IMR-90 (cell line): ENCODE results near the gene FLT1. TPM values are rescaled to one million over a fixed set of nuclear protein-coding genes. Genes with fewer than 3 reads are reported as not detected.
A peak's percentile ranks its signal among the peaks of the same experiment; 100 is the strongest.

Experiments
- ATAC-seq: fragments of 200-7000 bp; cut with Tn5 transposase; 2 replicates; pipeline ENCODE4 v1.9.1; 2020; ENCODE audit warnings: low read depth, mild to moderate bottlenecking, moderate library complexity
- BruUV-seq: library from RNA; stranded (reverse); fragments of 400-500 nt; replicated peaks from 2 replicates; lab custom pipeline; 2021; lab: Mats Ljungman, UMichigan
- CTCF ChIA-PET: fragments of 300-600 bp; formaldehyde crosslinking; extraction: SDS; loops from one replicate; lab custom pipeline; 2021; ENCODE audit warnings: antibody characterized with exemption; lab: Yijun Ruan, JAX
- POLR2A ChIA-PET: fragments of 300-600 bp; sonication (Branson Sonifier 250); formaldehyde crosslinking; loops from one replicate; lab custom pipeline; 2022; ENCODE audit warnings: antibody characterized with exemption; ENCODE audit not compliant: unreplicated experiment; lab: Charles Lee
- DNase-seq: peaks from one replicate; pipeline ENCODE4 v3.0.0; 2013
- H2AFZ ChIP-seq: replicated peaks from 2 replicates; pipeline ENCODE3; 2013; ENCODE audit warnings: low read length, mild to moderate bottlenecking; ENCODE audit not compliant: poor library complexity
- H2AK5ac ChIP-seq: 2 replicates; pipeline ENCODE4 v1.6.1; 2013; ENCODE audit warnings: low read depth, low read length, inconsistent platforms
- H2AK9ac ChIP-seq: replicated peaks from 2 replicates; pipeline ENCODE3; 2013; ENCODE audit warnings: mild to moderate bottlenecking, low read depth, low read length, moderate library complexity; ENCODE audit not compliant: poor library complexity
- H2BK120ac ChIP-seq: 2 replicates; pipeline ENCODE4 v1.6.1; 2013; ENCODE audit warnings: low read depth, low read length, inconsistent platforms
- H2BK15ac ChIP-seq: 3 replicates; pipeline ENCODE4 v1.6.1; 2013; ENCODE audit warnings: low read depth, low read length, inconsistent platforms
- H2BK20ac ChIP-seq: 2 replicates; pipeline ENCODE4 v1.6.1; 2013; ENCODE audit warnings: low read depth, mild to moderate bottlenecking, inconsistent platforms, low read length, moderate library complexity
- H2BK5ac ChIP-seq: 2 replicates; pipeline ENCODE4 v1.6.1; 2013; ENCODE audit warnings: mild to moderate bottlenecking, low read depth, low read length, inconsistent platforms; ENCODE audit not compliant: poor library complexity, severe bottlenecking
- H3K14ac ChIP-seq: replicated peaks from 2 replicates; pipeline ENCODE4 v1.6.1; 2013; ENCODE audit warnings: low read depth, low read length, inconsistent platforms
- H3K18ac ChIP-seq: 2 replicates; pipeline ENCODE4 v1.6.1; 2013; ENCODE audit warnings: low read depth, low read length, control low read depth
- H3K23ac ChIP-seq: 2 replicates; pipeline ENCODE4 v1.6.1; 2013; ENCODE audit warnings: low read depth, low read length, inconsistent platforms
- H3K27ac ChIP-seq: 2 replicates; pipeline ENCODE4 v1.5.1; 2013; ENCODE audit warnings: mild to moderate bottlenecking, control low read depth, low read length; ENCODE audit not compliant: insufficient read depth
- H3K27me3 ChIP-seq: 2 replicates; pipeline ENCODE4 v1.6.1; 2013; ENCODE audit warnings: low read length; ENCODE audit not compliant: control insufficient read depth, insufficient read depth
- H3K36me3 ChIP-seq: 2 replicates; pipeline ENCODE4 v1.6.1; 2013; ENCODE audit warnings: low read length, mixed read lengths; ENCODE audit not compliant: control insufficient read depth, insufficient read depth
- H3K4ac ChIP-seq: 2 replicates; pipeline ENCODE4 v1.6.1; 2013; ENCODE audit warnings: low read depth, low read length, inconsistent platforms
- H3K4me1 ChIP-seq: 2 replicates; pipeline ENCODE4 v1.6.1; 2013; ENCODE audit warnings: low read length, mixed read lengths; ENCODE audit not compliant: control insufficient read depth, insufficient read depth
- H3K4me2 ChIP-seq: 2 replicates; pipeline ENCODE4 v1.6.1; 2013; ENCODE audit warnings: low read depth, mild to moderate bottlenecking, control low read depth, low read length, moderate library complexity
- H3K4me3 ChIP-seq: 2 replicates; pipeline ENCODE4 v1.5.1; 2013; ENCODE audit warnings: low read depth, mild to moderate bottlenecking, control low read depth, low read length, moderate library complexity; ENCODE audit not compliant: insufficient read depth
- H3K56ac ChIP-seq: 2 replicates; pipeline ENCODE4 v1.6.1; 2013; ENCODE audit warnings: low read length, inconsistent platforms; ENCODE audit not compliant: insufficient read depth; ENCODE audit errors: extremely low read depth
- H3K79me1 ChIP-seq, 2 experiments: 2 replicates each; pipeline ENCODE4 v1.6.1; 2013; ENCODE audit warnings: low read length in 2 of 2, inconsistent platforms in 1 of 2, low read depth in 1 of 2
- H3K9ac ChIP-seq: 2 replicates; pipeline ENCODE4 v1.6.1; 2013; ENCODE audit warnings: low read depth, low read length, control low read depth
- H3K9me1 ChIP-seq: 2 replicates; pipeline ENCODE4 v1.6.1; 2013; ENCODE audit warnings: low read length, inconsistent platforms; ENCODE audit not compliant: insufficient read depth
- H3K9me3 ChIP-seq: 2 replicates; pipeline ENCODE4 v1.6.1; 2013; ENCODE audit warnings: low read length; ENCODE audit not compliant: control insufficient read depth, insufficient read depth
- H4K20me1 ChIP-seq: 2 replicates; pipeline ENCODE4 v1.6.1; 2013; ENCODE audit warnings: low read length, inconsistent platforms; ENCODE audit not compliant: insufficient read depth
- H4K5ac ChIP-seq: 2 replicates; pipeline ENCODE4 v1.6.1; 2013; ENCODE audit warnings: mild to moderate bottlenecking, low read depth, low read length, control low read depth
- H4K8ac ChIP-seq, 2 experiments: 2 replicates each; pipeline ENCODE4 v1.6.1; 2013; ENCODE audit warnings: low read depth in 2 of 2, low read length in 2 of 2, control low read depth in 1 of 2, inconsistent platforms in 1 of 2
- H4K91ac ChIP-seq: 2 replicates; pipeline ENCODE4 v1.6.1; 2013; ENCODE audit warnings: low read depth, low read length, inconsistent platforms; ENCODE audit not compliant: insufficient read depth
- BHLHE40 ChIP-seq: fragments of 150-350 bp; IDR thresholded peaks from 2 replicates; pipeline ENCODE4 v1.6.1; 2016; ENCODE audit warnings: mild to moderate bottlenecking, low read depth, low read length
- CHD1 ChIP-seq: IDR thresholded peaks from 2 replicates; pipeline ENCODE4 v1.6.1; 2012; ENCODE audit warnings: low read depth, low read length, improper control_type of control experiment
- CTCF ChIP-seq: conservative IDR thresholded peaks from 2 replicates; pipeline ENCODE4 v1.5.1; 2012; ENCODE audit warnings: mild to moderate bottlenecking, low read depth, low read length, improper control_type of control experiment
- MAFK ChIP-seq: IDR thresholded peaks from 2 replicates; pipeline ENCODE4 v1.6.1; 2012; ENCODE audit warnings: low read depth, low read length, improper control_type of control experiment
- MXI1 ChIP-seq: IDR thresholded peaks from 2 replicates; pipeline ENCODE4 v1.6.1; 2012; ENCODE audit warnings: low read depth, mild to moderate bottlenecking, low read length, moderate library complexity, borderline replicate concordance
- RAD21 ChIP-seq: IDR thresholded peaks from 2 replicates; pipeline ENCODE4 v1.6.1; 2012; ENCODE audit warnings: low read length, improper control_type of control experiment
- RCOR1 ChIP-seq: IDR thresholded peaks from 2 replicates; pipeline ENCODE4 v1.6.1; 2012; ENCODE audit warnings: mild to moderate bottlenecking, low read length, improper control_type of control experiment; ENCODE audit not compliant: insufficient replicate concordance
- RFX5 ChIP-seq: IDR thresholded peaks from 2 replicates; pipeline ENCODE4 v1.8.0; 2012; ENCODE audit warnings: low read depth, mild to moderate bottlenecking, low read length, moderate library complexity
- WGBS, 2 experiments: methylation state at CpG; one replicate each; pipeline versions ENCODE4 v1.1.5 to v1.1.7; 2013; ENCODE audit warnings: missing lambda C conversion rate in 2 of 2; ENCODE audit not compliant: insufficient read length in 1 of 2; ENCODE audit errors: extremely low coverage in 2 of 2; 5-methylcytosine and 5-hydroxymethylcytosine counted together
- dilution Hi-C: fragments of 300-500 bp; cut with HindIII; formaldehyde crosslinking; loops from one replicate; pipeline ENCODE4 v1.14.3; 2018; ENCODE audit warnings: low sequenced_read_pairs; ENCODE audit not compliant: unreplicated experiment
- in situ Hi-C: fragments of 300-500 bp; cut with MboI; formaldehyde crosslinking; loops from 3 replicates; pipeline ENCODE4 v1.14.3; 2019; ENCODE audit warnings: low sequenced_read_pairs, inconsistent platforms, mixed read lengths
- intact Hi-C: fragments of 100-400 bp; cut with micrococcal nuclease; formaldehyde crosslinking; loops from 2 replicates; pipeline ENCODE4 v1.10.0; 2022
- polyA plus RNA-seq, 3 experiments: library from polyadenylated mRNA; depleted of rRNA; stranded (reverse); fragments of >200 nt; gene quantifications; 2 replicates each; pipeline ENCODE4 v1.2.3, GENCODE V29; 2012; ENCODE audit warnings: low replicate concordance in 1 of 3
- total RNA-seq: library from RNA; depleted of rRNA; stranded (reverse); fragments of >200 nt; gene quantifications from 2 replicates; pipeline ENCODE4 v1.2.3, GENCODE V29; 2012

FLT1 gene
- total and polyA plus RNA-seq, 2 of the 4 experiments (the other 2 are of a cell fraction), result 4.5 to 10.4 TPM

GRCh38 chr13:28531077-28531844, 36.3 kb upstream of the FLT1 start:
- H3K9me1 ChIP-seq, result peaks cover 8% of the 10 kb centered on the region
- peak overlapping the region; percentile 91 for H3K4me2 ChIP-seq
- peak overlapping the region; percentile 58 for H2AK9ac ChIP-seq
- peak overlapping the region; percentile 92 for H2AFZ ChIP-seq
- H2AK5ac ChIP-seq, result peak overlapping the region; percentile 99
- DNase-seq, result peak; percentile 30
- H3K27ac ChIP-seq, result no peak overlapping the region
- POLR2A ChIA-PET, result no interaction called here
- H3K18ac ChIP-seq, result peak overlapping the region; percentile 48
- peaks cover 11% of the 10 kb centered on the region for H3K4me1 ChIP-seq
- H3K27me3 ChIP-seq, result peaks cover 3% of the 10 kb centered on the region; the same call in 1 of the 2 replicates
- peak overlapping the region; percentile 100 for H3K23ac ChIP-seq
- no peaks in the 10 kb centered on the region for H3K36me3 ChIP-seq
- CTCF ChIA-PET, result interaction anchor here (1.1 kb wide), 1 partner anchor 70 kb away, joined by 6 read pairs; no protein-coding TSS in a partner anchor
- peak overlapping the region; percentile 8; the same call in 1 of the 2 replicates for H3K56ac ChIP-seq
- 0 out of 2 replicates have a peak, but pooled peaks cover 2% of the 10 kb centered on the region for H3K9me3 ChIP-seq
- intact Hi-C loops (loop anchor here (5.0 to 10.0 kb wide), 3 partner anchors 106 to 264 kb away; partner anchors contain the start of gene POMP), dilution Hi-C loops (no loop called here), in situ Hi-C loops (no loop called here)
- H3K9ac ChIP-seq, result peak overlapping the region; percentile 52
- TF ChIP-seq MAFK (no peak), BHLHE40 (no peak), RCOR1 (no peak), RAD21 (no peak), MXI1 (no peak), CTCF (no peak), RFX5 (no peak), CHD1 (no peak)
- H4K20me1 ChIP-seq, result no peaks in the 10 kb centered on the region
- H4K8ac ChIP-seq, result peak overlapping the region; percentile 60 to 95
- H2BK120ac ChIP-seq, result peak overlapping the region; percentile 93
- H4K91ac ChIP-seq, result peak overlapping the region; percentile 89
- peak overlapping the region; percentile 97 for H2BK15ac ChIP-seq
- H3K4ac ChIP-seq, result peak overlapping the region; percentile 99
- ATAC-seq, result peak; percentile 27
- BruUV-seq, result no TSS peak
- H3K4me3 ChIP-seq, result peak overlapping the region; percentile 37
- peak overlapping the region; percentile 86 for H2BK5ac ChIP-seq
- WGBS, 2 experiments, result 9% methylated on average over 12 of the region's 39 CpGs; no CpG with 5 or more reads in 1 of the 2 experiments
- peaks cover 0 to 5% of the 10 kb centered on the region in 2 experiments; a peak in 2 of 4 replicates for H3K79me1 ChIP-seq
- H3K14ac ChIP-seq, result peak overlapping the region; percentile 98
- peak overlapping the region; percentile 96; the same call in 1 of the 2 replicates for H2BK20ac ChIP-seq
- peak overlapping the region; percentile 58 for H4K5ac ChIP-seq
